Pons (tissue), 1 donor: ENCODE results near the gene PQBP1.
A peak's percentile ranks its signal among the peaks of the same experiment; 100 is the strongest.

Source experiments
- DNase-seq: peaks from one replicate; pipeline ENCODE4 v3.0.0-alpha.2; 2016; ENCODE audit warnings: low spot score

Gene PQBP1

DNA sequence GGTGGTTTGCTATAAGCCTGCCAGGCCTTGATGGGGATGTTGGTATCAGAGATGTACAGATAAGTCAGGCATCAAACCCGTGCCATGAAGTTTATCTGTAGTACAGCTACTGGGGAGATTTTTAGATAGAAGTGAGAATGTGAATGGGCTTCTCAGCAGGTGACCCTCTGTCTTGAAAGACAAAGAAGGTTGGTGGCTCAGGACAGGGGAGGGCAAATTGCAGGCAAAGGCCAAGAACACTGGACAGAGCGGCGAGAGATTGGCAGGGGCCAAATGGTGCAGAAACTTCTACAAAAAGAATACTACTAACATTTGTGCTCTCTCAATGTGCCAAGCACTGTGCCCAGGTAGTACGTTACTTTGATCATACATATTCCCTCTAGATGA is 23.0 kb downstream of the PQBP1 start:
- DNase-seq = no peak

DNA sequence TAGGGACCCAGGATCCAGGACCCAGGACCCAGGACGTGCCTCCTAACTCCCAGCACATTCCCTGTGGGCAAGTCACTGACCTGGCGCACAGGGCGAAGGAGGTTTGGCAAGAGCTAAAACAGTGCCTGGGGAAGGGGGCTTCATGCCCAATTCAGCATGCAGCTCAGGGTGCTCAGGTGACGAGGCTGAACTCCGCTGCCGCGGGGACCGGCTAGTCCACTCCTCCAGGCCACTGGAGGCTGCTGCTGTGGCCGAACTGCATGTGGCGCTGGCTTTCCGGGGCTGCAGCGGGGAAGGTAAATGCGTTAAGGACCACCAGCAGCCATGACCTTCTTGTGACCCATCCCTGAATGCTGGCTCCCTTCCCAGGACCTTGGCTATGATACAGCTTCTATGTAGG is 26.0 kb downstream of the PQBP1 start:
- no peak for DNase-seq

DNA sequence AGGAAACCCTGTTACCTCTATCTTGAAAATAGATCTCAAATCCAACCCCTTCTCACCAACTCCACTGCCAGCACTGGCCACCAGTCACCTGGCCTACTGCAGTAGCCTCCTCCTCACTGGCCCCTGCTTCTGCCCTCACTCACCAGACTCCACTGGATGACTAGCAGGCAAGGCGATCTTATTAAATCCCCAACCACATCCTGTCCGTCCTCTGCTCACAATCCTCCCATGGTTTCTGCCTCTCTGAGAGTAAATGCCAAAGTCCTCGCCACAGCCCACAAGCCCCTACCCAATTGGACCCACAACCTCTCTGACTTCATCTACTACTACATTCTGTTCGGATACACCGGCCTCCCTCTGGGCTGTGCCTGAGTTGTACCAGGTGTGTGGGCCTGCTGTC is 26.5 kb downstream of the PQBP1 start:
- DNase-seq = no peak

DNA sequence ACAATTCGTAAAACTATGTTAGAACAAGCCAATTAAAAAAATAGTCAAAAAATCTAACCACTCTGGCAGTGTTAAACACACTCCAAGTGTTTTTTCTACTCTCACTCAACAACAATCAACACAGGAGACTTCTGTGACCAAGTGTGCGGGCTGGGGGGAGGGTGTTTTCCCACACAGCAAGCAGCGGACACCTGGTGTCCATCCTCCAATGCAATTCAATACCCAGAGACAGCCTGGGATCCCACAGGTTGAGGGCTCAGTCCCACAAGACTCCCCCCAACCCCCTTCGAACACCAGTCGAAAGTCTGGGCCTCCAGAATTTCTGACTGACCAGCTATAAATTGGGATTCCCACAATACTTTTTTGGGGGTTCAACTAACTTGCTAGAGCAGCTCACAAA is 29.4 kb downstream of the PQBP1 start:
- no peak for DNase-seq

DNA sequence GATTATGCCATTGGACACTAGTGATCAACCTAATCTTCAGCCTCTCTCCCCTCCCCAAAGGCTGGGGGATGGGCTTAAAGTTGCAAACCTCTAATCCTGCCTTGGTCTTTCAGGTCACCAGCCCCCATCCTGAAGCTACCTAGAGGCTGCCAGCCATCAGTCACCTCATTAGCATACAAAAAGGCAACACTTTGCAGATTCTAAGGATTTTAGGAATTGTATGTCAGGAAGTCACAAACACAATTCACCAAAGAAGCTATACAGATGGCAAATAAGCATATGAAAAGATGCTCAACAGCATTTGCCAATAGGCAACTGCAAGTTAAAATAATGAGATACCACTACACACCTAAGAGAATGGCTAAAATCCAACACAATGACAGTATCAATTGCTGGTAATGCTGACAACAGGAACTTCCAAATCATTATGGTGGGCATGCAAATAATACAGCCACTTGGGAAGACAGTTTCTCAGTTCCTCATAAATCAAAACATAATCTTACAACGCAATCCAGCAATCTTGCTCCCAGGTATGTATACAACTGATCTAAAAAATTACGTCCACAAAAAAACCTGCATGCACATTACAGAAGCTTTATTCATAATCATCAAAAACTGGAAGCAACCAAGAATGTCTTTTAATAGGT is 30.1 kb downstream of the PQBP1 start:
- DNase-seq = no peak

DNA sequence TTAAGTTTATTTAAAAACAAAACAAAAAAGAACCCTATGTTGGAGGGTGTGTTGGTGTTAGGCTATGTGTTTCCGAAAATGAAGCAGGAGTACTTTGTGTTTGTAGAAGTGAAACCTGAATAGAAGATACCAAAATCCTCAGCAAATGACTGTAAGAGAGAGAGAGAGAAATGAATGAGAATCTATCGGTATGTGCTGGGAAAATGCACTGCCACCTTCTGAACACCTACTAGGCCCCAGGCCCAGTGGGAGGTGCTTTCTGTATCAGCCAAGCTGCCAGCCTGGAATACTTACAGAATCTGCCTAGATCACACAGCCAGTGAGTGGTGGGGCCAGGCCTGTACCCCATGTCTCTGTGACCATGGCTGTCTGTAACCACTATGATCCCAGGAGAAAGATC is 36.0 kb downstream of the PQBP1 start:
- no peak for DNase-seq

DNA sequence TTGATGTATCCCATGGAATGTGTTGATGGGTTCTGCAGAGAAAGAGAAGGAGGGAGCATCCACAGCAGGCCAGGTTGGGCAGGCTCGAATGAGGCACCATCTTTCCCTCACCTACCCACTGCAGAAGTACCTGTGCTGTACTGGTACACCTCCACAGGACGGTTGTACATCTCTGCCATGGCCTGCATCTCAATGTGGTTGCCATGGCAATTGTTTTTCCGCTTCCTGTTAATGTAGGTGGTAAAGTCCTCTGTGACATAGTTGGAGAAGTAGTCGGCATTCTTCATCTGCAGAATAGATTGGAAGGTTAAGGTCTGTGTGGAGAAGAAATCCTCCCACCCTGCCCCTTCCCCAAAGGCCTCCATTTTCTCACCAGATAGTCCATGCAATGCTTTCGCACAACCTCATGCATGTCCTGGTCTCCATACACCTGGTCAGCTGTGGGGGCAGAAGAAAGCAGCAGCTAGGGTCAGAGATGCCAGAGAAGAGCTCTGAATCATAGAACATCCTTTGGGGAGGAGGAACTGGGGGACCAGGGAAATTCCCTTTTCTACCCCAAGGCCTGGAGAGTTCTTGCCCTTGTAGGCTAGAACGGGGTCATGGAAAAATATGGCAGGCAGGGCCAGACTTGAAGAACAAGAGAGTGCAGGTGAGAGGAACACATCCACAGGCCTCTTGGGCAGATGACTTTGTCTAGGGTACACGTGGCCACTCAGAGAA is 37.0 kb downstream of the PQBP1 start:
- DNase-seq = no peak

DNA sequence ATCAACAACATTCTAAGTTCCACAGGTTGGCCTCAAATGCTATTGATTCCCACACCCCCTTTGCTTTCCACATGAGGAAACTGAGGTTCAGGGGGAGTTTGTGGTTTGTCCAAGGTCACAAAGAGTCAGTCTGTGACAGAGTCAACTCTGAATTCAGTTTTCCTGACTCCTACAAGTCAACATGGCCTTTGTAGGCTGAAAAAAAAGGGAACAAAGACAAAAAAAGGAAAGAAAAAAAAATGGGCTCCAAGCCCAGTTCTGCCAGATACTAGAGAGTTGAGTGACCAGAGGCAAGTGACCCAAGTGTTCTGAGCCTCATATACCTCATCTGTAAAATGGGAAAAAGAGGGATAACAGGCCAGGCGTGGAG is 37.6 kb downstream of the PQBP1 start:
- no peak for DNase-seq

DNA sequence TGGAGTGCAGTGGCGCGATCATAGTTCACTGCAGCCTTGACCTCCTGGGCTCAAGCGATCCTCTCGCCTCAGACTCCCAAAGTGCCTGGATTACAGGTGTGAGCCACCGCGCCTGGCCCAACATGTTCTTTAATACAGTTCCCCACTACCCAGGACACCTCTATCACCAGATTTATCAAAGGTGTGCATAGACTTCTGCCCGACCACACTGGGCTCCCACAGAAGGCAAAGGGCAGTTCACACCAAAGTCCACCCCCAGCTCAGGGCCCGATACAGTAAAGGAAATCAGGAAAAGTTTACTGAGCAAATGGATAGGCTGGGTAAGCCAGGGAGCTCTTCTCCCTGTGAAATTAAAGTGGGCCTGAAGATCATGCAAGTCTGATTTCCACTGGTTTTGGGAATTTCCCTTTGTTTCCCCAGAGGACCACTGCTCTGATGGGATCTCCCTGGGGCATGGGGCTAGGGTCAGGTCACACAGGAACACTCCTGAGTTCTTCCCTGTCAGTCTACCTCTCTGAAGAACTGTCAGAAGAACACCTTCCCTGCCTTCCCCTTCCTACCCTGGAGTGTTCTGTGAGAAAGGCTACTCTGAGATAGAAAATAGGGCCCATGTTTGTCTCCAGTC is 38.8 kb downstream of the PQBP1 start:
- DNase-seq = no peak

DNA sequence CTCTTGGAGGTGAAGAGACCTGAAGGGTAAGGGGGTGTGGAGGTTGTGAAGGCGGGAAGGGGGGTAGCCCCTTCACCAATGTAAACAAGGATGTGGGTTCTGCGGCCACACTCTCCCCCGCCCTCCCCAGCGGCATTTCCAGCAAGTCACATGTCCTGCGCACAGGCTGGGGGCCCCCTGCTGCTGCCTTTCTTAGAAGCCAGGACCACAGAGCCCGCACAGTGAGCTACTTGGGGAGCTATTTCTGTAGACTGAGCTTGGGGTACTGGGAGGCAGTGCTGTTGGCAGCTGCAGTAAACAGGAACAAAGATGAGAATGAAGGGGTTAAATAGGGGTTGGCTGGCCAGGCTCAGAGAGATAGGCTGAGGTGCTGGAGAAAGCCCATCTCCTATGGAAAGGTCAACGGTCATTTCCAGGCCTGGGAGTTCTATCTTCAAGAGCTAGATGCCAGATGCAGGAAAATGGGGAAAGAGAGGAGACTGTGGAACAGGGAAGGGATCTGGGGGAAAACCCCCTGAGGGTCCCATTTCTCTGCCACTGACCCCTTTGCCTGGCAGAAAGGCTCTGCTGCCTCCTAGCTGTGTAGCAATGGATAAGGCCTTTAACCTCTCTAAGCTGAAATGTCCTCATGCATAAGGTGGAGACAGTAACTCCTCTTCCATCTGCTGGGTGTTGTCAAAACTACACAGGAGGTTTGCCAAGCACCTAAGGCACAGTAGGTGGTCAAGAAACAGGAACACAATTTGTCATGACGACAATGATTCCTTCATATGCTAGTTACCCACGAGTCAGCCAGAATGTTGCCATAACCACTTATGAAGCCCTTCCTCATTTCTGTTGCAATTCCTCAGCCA is 39.6 kb downstream of the PQBP1 start:
- peak; percentile 16 for DNase-seq

DNA sequence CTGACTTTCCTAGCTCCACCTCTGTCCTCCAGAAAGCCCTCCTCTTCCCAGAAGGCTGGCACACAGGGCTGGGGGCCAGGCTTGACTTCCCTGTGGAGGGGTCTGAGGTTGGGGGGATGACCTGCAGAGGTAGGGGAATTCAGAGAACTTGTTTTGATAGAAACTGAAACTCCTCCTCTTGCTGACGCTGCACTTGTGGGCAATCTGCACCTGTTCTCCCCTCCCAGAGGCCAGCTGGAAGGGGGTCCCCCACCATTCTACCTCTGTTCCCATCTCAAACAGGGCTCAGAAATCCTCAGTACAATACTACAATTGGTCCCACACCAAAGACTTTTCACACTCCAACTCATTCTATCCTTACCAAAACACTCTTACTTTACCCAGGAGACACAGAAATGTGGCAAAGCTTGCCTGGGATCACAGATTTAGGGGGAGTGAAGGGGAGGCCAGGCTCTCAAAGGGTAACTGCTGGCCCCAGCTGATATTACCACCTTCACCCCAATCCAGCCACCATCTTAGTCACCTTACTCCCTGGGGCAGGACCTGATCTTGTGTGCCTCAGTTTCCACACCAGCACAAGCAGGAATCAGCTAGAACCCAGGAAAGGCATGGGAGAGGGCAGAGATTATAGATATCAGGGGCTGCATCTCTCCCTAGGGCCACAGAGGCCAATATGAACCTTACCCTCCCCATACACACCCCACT is 41.1 kb downstream of the PQBP1 start:
- DNase-seq = no peak

DNA sequence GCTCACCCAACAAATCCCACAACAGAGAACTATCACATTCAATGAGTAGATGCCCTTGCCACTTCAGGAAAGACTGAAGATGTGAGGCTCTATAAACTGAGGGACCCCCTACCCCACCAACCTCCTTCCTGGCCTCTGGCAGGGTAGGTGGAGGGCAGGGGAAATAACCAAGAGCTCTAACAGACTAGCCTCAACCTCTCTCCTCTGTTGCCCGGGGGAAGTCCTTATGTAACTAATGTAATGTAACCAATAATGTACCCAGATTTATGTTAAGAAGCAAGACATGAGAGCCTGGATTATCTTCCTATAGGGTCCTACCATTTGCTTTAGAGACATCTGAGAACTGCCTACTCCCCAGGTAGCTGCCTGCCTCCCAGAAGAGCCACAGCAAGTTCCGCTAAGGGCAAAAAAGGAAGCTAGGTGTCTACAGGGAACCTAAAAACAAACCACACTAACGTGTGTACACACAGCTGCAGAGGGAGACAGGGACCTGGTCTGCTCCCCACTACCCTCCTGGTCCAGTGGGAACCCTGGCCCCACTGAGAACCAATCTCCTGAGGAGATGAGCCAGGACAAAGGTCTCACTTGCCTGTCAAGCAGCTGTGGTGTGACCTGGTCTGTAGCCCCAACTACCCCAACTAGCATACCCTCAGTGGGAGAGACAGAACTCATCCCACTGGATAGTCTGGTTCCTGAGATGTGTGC is 41.9 kb downstream of the PQBP1 start:
- no peak for DNase-seq

DNA sequence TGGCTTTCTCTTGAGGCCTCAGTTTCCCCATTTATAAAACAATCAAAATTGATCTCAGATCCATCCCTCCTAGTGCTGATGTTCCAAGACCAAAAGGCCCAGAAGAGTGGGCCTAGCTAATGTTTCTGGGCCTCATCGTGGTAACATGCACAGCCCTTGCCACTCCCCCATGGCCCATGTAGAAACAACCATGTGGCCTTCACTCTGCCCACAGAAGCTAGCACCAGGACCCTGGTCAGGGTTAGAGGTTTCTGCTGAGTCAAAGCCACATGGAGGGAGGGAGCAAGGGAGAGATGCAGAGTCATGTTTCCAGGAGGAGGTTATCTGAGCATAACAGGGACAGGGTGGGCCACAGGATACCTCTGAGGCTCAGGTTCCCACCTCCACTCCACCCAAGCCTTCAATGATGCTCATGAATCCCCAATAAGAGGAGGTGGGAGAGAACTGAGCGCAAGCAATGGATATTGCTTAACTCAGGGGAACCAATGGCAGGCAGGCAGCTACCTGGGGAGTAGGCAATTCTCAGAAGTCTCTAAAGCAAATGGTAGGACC is 42.8 kb downstream of the PQBP1 start:
- no peak for DNase-seq

DNA sequence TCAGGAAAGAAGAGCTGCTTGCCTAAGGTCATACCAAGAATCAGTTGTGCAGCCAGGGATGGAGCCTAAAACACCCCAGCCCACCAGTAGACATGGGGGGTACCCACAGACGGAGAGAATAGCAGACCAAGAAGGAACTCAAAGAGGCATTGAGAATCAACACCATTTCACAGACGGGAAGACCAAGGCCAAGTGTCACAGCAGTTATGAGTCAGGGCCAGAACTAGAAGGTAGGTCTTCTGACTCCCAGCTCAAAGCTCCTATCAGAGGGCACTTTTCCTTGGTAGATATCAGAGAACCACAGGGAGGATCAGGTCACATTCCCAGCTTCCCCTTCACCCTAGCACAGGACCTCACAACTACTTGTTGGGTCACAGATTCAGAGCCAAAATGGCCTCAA is 45.2 kb downstream of the PQBP1 start:
- no peak for DNase-seq

DNA sequence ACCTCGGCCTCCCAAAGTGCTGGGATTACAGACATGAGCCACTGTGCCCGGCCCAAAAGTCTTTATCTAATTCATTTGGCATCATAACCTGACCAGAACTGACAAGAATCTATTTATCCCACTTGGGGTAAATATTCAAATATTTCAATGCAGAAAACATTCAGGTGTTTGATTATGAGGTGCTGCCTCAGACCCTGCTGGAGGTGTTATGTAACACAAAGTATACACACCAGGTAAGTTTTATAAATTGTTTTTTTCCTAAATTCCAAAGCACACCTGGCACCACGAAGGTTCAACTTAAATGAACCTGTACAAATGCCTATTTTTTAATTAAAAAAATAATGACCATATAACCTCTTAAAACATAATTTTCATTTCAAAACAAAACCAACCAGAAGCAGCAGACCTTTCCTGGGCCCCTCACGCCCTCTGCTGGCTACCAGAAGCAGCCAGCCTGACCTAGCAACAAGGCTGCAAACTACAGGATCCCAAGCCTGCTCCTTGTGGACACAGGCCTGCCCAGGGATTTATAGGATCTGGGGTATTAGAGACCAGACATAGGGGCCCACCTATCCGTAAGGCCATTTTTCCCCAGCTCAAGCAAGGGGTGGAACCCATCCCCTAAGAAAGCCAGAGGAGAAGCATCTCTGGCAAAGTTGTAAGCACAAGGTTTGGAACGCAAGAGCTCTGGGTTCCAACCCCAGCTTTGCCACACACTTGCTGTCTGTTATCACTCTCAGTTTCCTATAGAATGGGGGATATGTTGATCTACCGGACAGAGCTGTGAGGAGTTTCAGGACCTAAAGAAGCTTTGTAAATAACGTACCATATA is 48.0 kb downstream of the PQBP1 start:
- DNase-seq = peak; percentile 22

DNA sequence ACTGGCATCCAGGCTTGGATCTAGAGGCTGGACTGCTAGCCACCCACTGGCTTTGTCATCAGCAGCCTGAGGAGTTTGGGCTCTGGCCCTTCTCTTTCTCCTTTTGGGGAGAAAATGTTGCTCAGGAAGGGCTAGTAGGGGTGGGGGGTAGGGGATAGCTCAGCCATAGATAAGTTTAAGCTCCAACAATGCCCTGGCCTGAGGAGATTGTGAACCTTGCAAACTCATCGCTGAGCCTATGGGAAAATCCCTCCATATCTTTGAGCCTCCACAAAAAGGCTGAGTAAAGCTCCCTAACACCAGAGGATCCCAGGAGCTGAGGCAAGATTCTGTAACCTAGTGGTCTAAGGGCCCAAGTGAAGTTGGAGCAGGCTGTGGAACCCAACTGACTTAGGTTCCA is 50.9 kb downstream of the PQBP1 start:
- DNase-seq = no peak
